ENCODE data around the gene UBE2E1.
"Not testable (repeated sequence)": the region's sequence is repeated elsewhere in the genome, so short reads cannot be mapped to it uniquely, and the experiment has no call there.

Gene UBE2E1

GRCh38 chr3:23822559-23822958 is 16.8 kb downstream of the UBE2E1 start:
- no peak for DNase-seq

GRCh38 chr3:23823620-23824019 is 17.9 kb downstream of the UBE2E1 start:
- no peak for DNase-seq

- no peak for DNase-seq
These were observed 19.1 kb downstream of the UBE2E1 start for GRCh38 chr3:23824699-23825444.

- no peak for DNase-seq
These were observed 20.0 kb downstream of the UBE2E1 start for GRCh38 chr3:23825802-23826201.

GRCh38 chr3:23826382-23827064 is 20.8 kb downstream of the UBE2E1 start:
- no peak for DNase-seq

- no peak for DNase-seq
These were observed 23.6 kb downstream of the UBE2E1 start for GRCh38 chr3:23829242-23829934.

- DNase-seq: no peak
These were observed 25.2 kb downstream of the UBE2E1 start for GRCh38 chr3:23830869-23831484.

GRCh38 chr3:23831517-23832394 is 26.0 kb downstream of the UBE2E1 start:
- no peak for DNase-seq

GRCh38 chr3:23832523-23832922 is 26.8 kb downstream of the UBE2E1 start:
- no peak for DNase-seq

- DNase-seq: no peak
These were observed 28.5 kb downstream of the UBE2E1 start for GRCh38 chr3:23834082-23834870.

- no peak for DNase-seq
These were observed 29.3 kb downstream of the UBE2E1 start for GRCh38 chr3:23835087-23835486.

GRCh38 chr3:23835802-23836201 is 30.0 kb downstream of the UBE2E1 start:
- no peak for DNase-seq

GRCh38 chr3:23836536-23837230 is 30.9 kb downstream of the UBE2E1 start:
- no peak for DNase-seq

GRCh38 chr3:23837286-23837685 is 31.5 kb downstream of the UBE2E1 start:
- DNase-seq: no peak

GRCh38 chr3:23837691-23838090 is 31.9 kb downstream of the UBE2E1 start:
- no peak for DNase-seq

GRCh38 chr3:23840521-23840920 is 34.8 kb downstream of the UBE2E1 start:
- DNase-seq: no peak

GRCh38 chr3:23843869-23844268 is 38.1 kb downstream of the UBE2E1 start:
- no peak for DNase-seq

GRCh38 chr3:23845326-23846216 is 39.8 kb downstream of the UBE2E1 start:
- DNase-seq: no peak

- not testable (repeated sequence) for DNase-seq
These were observed 43.7 kb downstream of the UBE2E1 start for GRCh38 chr3:23849462-23849861.

- DNase-seq: no peak
These were observed 50.5 kb downstream of the UBE2E1 start for GRCh38 chr3:23856286-23856685.
